ENCODE measurements around the gene TMEM161A.
"Not testable (repeated sequence)": the region's sequence is repeated elsewhere in the genome, so short reads cannot be mapped to it uniquely, and the experiment has no call there.

TMEM161A gene

GRCh38 chr19:19145281-19145680 is 7.0 kb upstream of the TMEM161A start:
- no peak overlapping the region for H3K4me3 ChIP-seq (ENCODE audit: low read length)
- TF ChIP-seq CTCF (IDR thresholded peaks at IDR 0.05; ENCODE audit: insufficient read depth, low read depth, low read length, missing control alignments): no peak
- DNase-seq (ENCODE audit: low read depth): no peak

GRCh38 chr19:19142347-19142746 is 4.1 kb upstream of the TMEM161A start:
- TF ChIP-seq CTCF (IDR thresholded peaks at IDR 0.05; ENCODE audit: insufficient read depth, low read depth, low read length, missing control alignments): no peak
- no peak overlapping the region for H3K4me3 ChIP-seq (ENCODE audit: low read length)
- peak; percentile 46 for DNase-seq (ENCODE audit: low read depth)

GRCh38 chr19:19140476-19140875 is 2.2 kb upstream of the TMEM161A start:
- peak; percentile 73 for DNase-seq (ENCODE audit: low read depth)
- H3K4me3 ChIP-seq (ENCODE audit: low read length): no peak overlapping the region
- TF ChIP-seq CTCF (IDR thresholded peaks at IDR 0.05; ENCODE audit: insufficient read depth, low read depth, low read length, missing control alignments): no peak

GRCh38 chr19:19139876-19140229 is 1.6 kb upstream of the TMEM161A start:
- H3K4me3 ChIP-seq (ENCODE audit: low read length): no peak overlapping the region
- no peak for DNase-seq (ENCODE audit: low read depth)
- no peak for TF ChIP-seq CTCF (IDR thresholded peaks at IDR 0.05; ENCODE audit: insufficient read depth, low read depth, low read length, missing control alignments)

- no peak for DNase-seq (ENCODE audit: low read depth)
- TF ChIP-seq CTCF (IDR thresholded peaks at IDR 0.05; ENCODE audit: insufficient read depth, low read depth, low read length, missing control alignments): no peak
- peak overlapping the region; percentile 100 for H3K4me3 ChIP-seq (ENCODE audit: low read length)
Measured at GRCh38 chr19:19137556-19138108, 646 bp downstream of the TMEM161A start.

GRCh38 chr19:19135713-19136112 is 2.6 kb downstream of the TMEM161A start:
- not testable (repeated sequence) for DNase-seq (ENCODE audit: low read depth); H3K4me3 ChIP-seq (ENCODE audit: low read length)

GRCh38 chr19:19134687-19135158 is 3.6 kb downstream of the TMEM161A start:
- no peak overlapping the region for H3K4me3 ChIP-seq (ENCODE audit: low read length)
- no peak for DNase-seq (ENCODE audit: low read depth)

More at GRCh38 chr19:19134687-19135158, 3.6 kb downstream of the TMEM161A start:
- no peak for TF ChIP-seq CTCF (IDR thresholded peaks at IDR 0.05; ENCODE audit: insufficient read depth, low read depth, low read length, missing control alignments)
